ENCODE measurements around the gene FGD3. TPM values are rescaled to one million over a fixed set of nuclear protein-coding genes. Genes with fewer than 3 reads are reported as not detected.

The FGD3 gene
- total RNA-seq, 1 experiment from 2014 or later = 1.8 TPM

DNA sequence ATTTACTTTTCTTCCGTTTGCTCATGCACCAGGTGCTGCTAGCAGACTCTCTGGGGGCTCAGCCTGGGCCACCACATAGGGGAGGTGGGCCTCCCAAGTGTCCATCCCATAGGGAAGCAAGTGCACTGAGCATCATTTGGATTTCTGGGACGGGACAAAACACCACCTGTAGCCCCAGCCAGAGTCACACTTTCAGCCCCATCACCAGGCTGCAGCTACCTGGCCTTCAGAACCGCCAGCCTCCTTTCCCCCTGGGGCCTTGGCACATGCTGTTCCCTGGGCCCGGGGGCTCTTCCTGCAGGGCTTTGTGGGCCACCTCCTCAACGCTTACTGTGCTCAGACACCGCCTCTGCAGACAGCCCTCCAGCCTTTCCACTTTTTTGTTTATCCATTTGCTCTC lies 91.6 kb downstream of the FGD3 start:
- Histone ChIP-seq H3K27me3 (ENCODE audit: insufficient read depth, low read length) (no peaks in the 10 kb centered on the region), H3K23ac (ENCODE audit: insufficient read length, low read depth, low read length) (no peak overlapping the region), H2BK12ac (ENCODE audit: insufficient read length, low read depth, low read length) (no peak overlapping the region), H3K4me2 (ENCODE audit: insufficient read depth, insufficient read length, low read length) (no peak overlapping the region), H3K4ac (ENCODE audit: low read depth, low read length) (no peak overlapping the region), H3K18ac (ENCODE audit: insufficient read length, low read depth, low read length) (no peak overlapping the region), H3K79me1 (ENCODE audit: insufficient read depth, low read depth, low read length, poor library complexity, severe bottlenecking) (no peaks in the 10 kb centered on the region), H4K5ac (ENCODE audit: insufficient read length, low read depth, low read length) (no peak overlapping the region), H2AFZ (ENCODE audit: low read length) (no peak overlapping the region), H3K27ac (ENCODE audit: insufficient read length, low read depth, low read length) (no peak overlapping the region), H3K9ac (ENCODE audit: extremely low read depth, insufficient read length, low read length) (no peak overlapping the region), H3K56ac (ENCODE audit: insufficient read length, low read depth, low read length) (no peak overlapping the region), H3K23me2 (ENCODE audit: insufficient read length, low read depth, low read length, poor library complexity, severe bottlenecking) (no peaks in the 10 kb centered on the region), H3K79me2 (ENCODE audit: insufficient read depth, low read length) (no peaks in the 10 kb centered on the region), H4K91ac (ENCODE audit: insufficient read length, low read depth, low read length) (no peak overlapping the region), H3K9me3 (ENCODE audit: control insufficient read depth, low read depth, low read length) (no peaks in the 10 kb centered on the region), H3K14ac (ENCODE audit: insufficient read depth, low read length) (no peak overlapping the region), H2BK20ac (ENCODE audit: low read depth, low read length, poor library complexity, severe bottlenecking) (no peak overlapping the region), H2BK120ac (ENCODE audit: low read depth, low read length, poor library complexity, severe bottlenecking) (no peak overlapping the region), H4K20me1 (ENCODE audit: control insufficient read depth, insufficient read depth, insufficient read length) (no peaks in the 10 kb centered on the region), H4K8ac (replicated peaks; ENCODE audit: insufficient read length, low read depth, low read length) (no peak overlapping the region), H2AK5ac (ENCODE audit: insufficient read length, low read length) (no peak overlapping the region), H2BK5ac (ENCODE audit: insufficient read length, low read length) (no peak overlapping the region), H2BK15ac (ENCODE audit: low read depth, low read length) (no peak overlapping the region), H3K4me1 (ENCODE audit: insufficient read depth, low read length) (no peaks in the 10 kb centered on the region), H3T11ph (ENCODE audit: low read length) (no peak overlapping the region)
- Mint-ChIP-seq H3K27me3 (ENCODE audit: low read depth) (peaks cover 2% of the 10 kb centered on the region; the same call in 1 of the 2 replicates), H3K9me3 (peaks cover 0 to 7% of the 10 kb centered on the region in 2 experiments; a peak in 1 of 5 replicates), H3K4me1 (peaks cover 7 to 24% of the 10 kb centered on the region in 2 experiments), H3K36me3 (ENCODE audit: insufficient read depth in 1 of 3, low read depth in 3 of 3) (no peaks in the 10 kb centered on the region), H3K4me3 (no peak overlapping the region), H3K27ac (no peak overlapping the region; a peak in 1 of 7 replicates)
- no peak for TF ChIP-seq CTCF (conservative IDR thresholded peaks at IDR 0.05)
- no CpG with 5 or more reads among the region's 6 CpGs for WGBS (ENCODE audit: extremely low coverage, insufficient read length, low lambda C conversion rate)
- no peak for DNase-seq
